Measurements from ENCODE around the gene C1QTNF9. TPM values are rescaled to one million over a fixed set of nuclear protein-coding genes. Genes with fewer than 3 reads are reported as not detected.

Gene C1QTNF9
- total and polyA plus RNA-seq, 2 of the 4 experiments (the other 2 are of a cell fraction), result 0.18 to 0.21 TPM

GRCh38 chr13:24269821-24270220 is 39.6 kb upstream of the C1QTNF9 start:
- WGBS, 2 experiments (ENCODE audit: extremely low coverage in 2 of 2, insufficient read length in 1 of 2), result no CpG with 5 or more reads among the region's 4 CpGs

More at GRCh38 chr13:24269821-24270220, 39.6 kb upstream of the C1QTNF9 start:
- TF ChIP-seq RAD21 (IDR thresholded peaks at IDR 0.05; ENCODE audit: low read length), result no peak
- TF ChIP-seq NFE2L2 (IDR thresholded peaks at IDR 0.05; ENCODE audit: low read depth, low read length), result no peak
- no peak for TF ChIP-seq MXI1 (IDR thresholded peaks at IDR 0.05; ENCODE audit: borderline replicate concordance, low read depth, low read length)
- no peak for TF ChIP-seq RCOR1 (IDR thresholded peaks at IDR 0.05; ENCODE audit: insufficient replicate concordance, low read length)
- no peak for TF ChIP-seq CTCF (conservative IDR thresholded peaks at IDR 0.05; ENCODE audit: low read depth, low read length)
- no peak for TF ChIP-seq POLR2A (IDR thresholded peaks at IDR 0.05; ENCODE audit: low read depth, low read length)
- no peak for TF ChIP-seq MAFK (IDR thresholded peaks at IDR 0.05; ENCODE audit: low read depth, low read length)
- TF ChIP-seq, protein P1, sequence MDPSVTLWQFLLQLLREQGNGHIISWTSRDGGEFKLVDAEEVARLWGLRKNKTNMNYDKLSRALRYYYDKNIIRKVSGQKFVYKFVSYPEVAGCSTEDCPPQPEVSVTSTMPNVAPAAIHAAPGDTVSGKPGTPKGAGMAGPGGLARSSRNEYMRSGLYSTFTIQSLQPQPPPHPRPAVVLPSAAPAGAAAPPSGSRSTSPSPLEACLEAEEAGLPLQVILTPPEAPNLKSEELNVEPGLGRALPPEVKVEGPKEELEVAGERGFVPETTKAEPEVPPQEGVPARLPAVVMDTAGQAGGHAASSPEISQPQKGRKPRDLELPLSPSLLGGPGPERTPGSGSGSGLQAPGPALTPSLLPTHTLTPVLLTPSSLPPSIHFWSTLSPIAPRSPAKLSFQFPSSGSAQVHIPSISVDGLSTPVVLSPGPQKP (IDR thresholded peaks at IDR 0.05; ENCODE audit: borderline replicate concordance, low read depth, low read length), result no peak
- no peak for TF ChIP-seq MAZ (IDR thresholded peaks at IDR 0.05; ENCODE audit: borderline replicate concordance, low read depth, low read length)
- no peak for TF ChIP-seq FOS (IDR thresholded peaks at IDR 0.05; ENCODE audit: low read depth, low read length)
- TF ChIP-seq, protein P2, sequence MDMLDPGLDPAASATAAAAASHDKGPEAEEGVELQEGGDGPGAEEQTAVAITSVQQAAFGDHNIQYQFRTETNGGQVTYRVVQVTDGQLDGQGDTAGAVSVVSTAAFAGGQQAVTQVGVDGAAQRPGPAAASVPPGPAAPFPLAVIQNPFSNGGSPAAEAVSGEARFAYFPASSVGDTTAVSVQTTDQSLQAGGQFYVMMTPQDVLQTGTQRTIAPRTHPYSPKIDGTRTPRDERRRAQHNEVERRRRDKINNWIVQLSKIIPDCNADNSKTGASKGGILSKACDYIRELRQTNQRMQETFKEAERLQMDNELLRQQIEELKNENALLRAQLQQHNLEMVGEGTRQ (IDR thresholded peaks at IDR 0.05; ENCODE audit: low read depth, low read length), result no peak
- TF ChIP-seq BHLHE40 (IDR thresholded peaks at IDR 0.05; ENCODE audit: low read depth, low read length), result no peak
- no peak for TF ChIP-seq CHD1 (IDR thresholded peaks at IDR 0.05; ENCODE audit: low read depth, low read length)
- no peak for TF ChIP-seq CEBPB (IDR thresholded peaks at IDR 0.05; ENCODE audit: low read depth, low read length)
- no peak for TF ChIP-seq RFX5 (IDR thresholded peaks at IDR 0.05; ENCODE audit: low read depth, low read length)
- TF ChIP-seq SMC3 (IDR thresholded peaks at IDR 0.05; ENCODE audit: low read depth, low read length), result no peak
- Histone ChIP-seq H3K79me1 (ENCODE audit: low read depth in 1 of 2, low read length in 2 of 2) (peaks cover 27 to 60% of the 10 kb centered on the region in 2 experiments; a peak in 3 of 4 replicates), H4K20me1 (ENCODE audit: insufficient read depth, low read length) (0 out of 2 replicates have a peak, but pooled peaks cover 2% of the 10 kb centered on the region), H2BK5ac (ENCODE audit: low read depth, low read length, poor library complexity, severe bottlenecking) (no peak overlapping the region), H3K4me1 (ENCODE audit: control insufficient read depth, insufficient read depth, low read length) (peaks cover 18% of the 10 kb centered on the region), H4K5ac (ENCODE audit: low read depth, low read length) (no peak overlapping the region; the same call in 1 of the 2 replicates), H2AK5ac (ENCODE audit: low read depth, low read length) (no peak overlapping the region), H3K18ac (ENCODE audit: low read depth, low read length) (no peak overlapping the region), H3K14ac (replicated peaks; ENCODE audit: low read depth, low read length) (no peak overlapping the region), H3K9me1 (ENCODE audit: insufficient read depth, low read length) (peaks cover 19% of the 10 kb centered on the region; the same call in 1 of the 2 replicates), H3K4ac (ENCODE audit: low read depth, low read length) (no peak overlapping the region), H3K4me3 (ENCODE audit: insufficient read depth, low read depth, low read length) (no peak overlapping the region), H4K8ac (ENCODE audit: low read depth in 2 of 2, low read length in 2 of 2) (no peak overlapping the region), H2BK15ac (ENCODE audit: low read depth, low read length) (no peak overlapping the region), H4K91ac (ENCODE audit: insufficient read depth, low read depth, low read length) (no peak overlapping the region), H3K23ac (ENCODE audit: low read depth, low read length) (no peak overlapping the region), H3K27me3 (ENCODE audit: control insufficient read depth, insufficient read depth, low read length) (no peaks in the 10 kb centered on the region), H3K27ac (ENCODE audit: insufficient read depth, low read length) (no peak overlapping the region), H3K36me3 (ENCODE audit: control insufficient read depth, insufficient read depth, low read length) (no peaks in the 10 kb centered on the region), H2AK9ac (replicated peaks; ENCODE audit: low read depth, low read length, poor library complexity) (no peak overlapping the region), H2BK120ac (ENCODE audit: low read depth, low read length) (no peak overlapping the region), H2BK20ac (ENCODE audit: low read depth, low read length) (no peak overlapping the region), H3K56ac (ENCODE audit: extremely low read depth, insufficient read depth, low read length) (no peak overlapping the region), H3K9me3 (ENCODE audit: control insufficient read depth, insufficient read depth, low read length) (no peaks in the 10 kb centered on the region), H3K4me2 (ENCODE audit: low read depth, low read length) (no peak overlapping the region), H2AFZ (replicated peaks; ENCODE audit: low read length, poor library complexity) (no peak overlapping the region), H3K9ac (ENCODE audit: low read depth, low read length) (no peak overlapping the region)
- intact Hi-C loops (cut with micrococcal nuclease) (no loop called here), dilution Hi-C loops (cut with HindIII; ENCODE audit: low sequenced_read_pairs, unreplicated experiment) (no loop called here), in situ Hi-C loops (cut with MboI; ENCODE audit: low sequenced_read_pairs) (no loop called here)
- ATAC-seq (ENCODE audit: low read depth) (no peak), DNase-seq (peak; percentile 60)
- no TSS peak for BruUV-seq (replicated peaks)
- ChIA-PET CTCF (interaction anchor here (0.8 to 0.9 kb wide), 2 partner anchors 11 to 163 kb away, joined by 3 to 5 read pairs; no protein-coding TSS in a partner anchor), POLR2A (ENCODE audit: unreplicated experiment) (no interaction called here)

Data from IMR-90 (cell line).